GM18526 (cell line): Measurements from ENCODE around the gene PSMC5.
"Not testable (repeated sequence)": the region's sequence is repeated elsewhere in the genome, so short reads cannot be mapped to it uniquely, and the experiment has no call there.

ENCODE experiments used
- POLR2A ChIP-seq: IDR thresholded peaks from 3 replicates; pipeline ENCODE4 v1.6.1; 2011; ENCODE audit not compliant: insufficient read length; ENCODE audit errors: extremely low read depth

The PSMC5 gene

GRCh38 chr17:63843387-63843888 lies 16.2 kb downstream of the PSMC5 start:
- TF ChIP-seq POLR2A = peak; percentile 48

- no peak for TF ChIP-seq POLR2A
Measured at GRCh38 chr17:63843910-63844677, 16.9 kb downstream of the PSMC5 start.

- TF ChIP-seq POLR2A = no peak
Measured at GRCh38 chr17:63845509-63845908, 18.3 kb downstream of the PSMC5 start.

GRCh38 chr17:63847525-63848249 lies 20.5 kb downstream of the PSMC5 start:
- TF ChIP-seq POLR2A = no peak

- peak; percentile 40 for TF ChIP-seq POLR2A
Measured at GRCh38 chr17:63848834-63849689, 21.8 kb downstream of the PSMC5 start.

GRCh38 chr17:63850401-63850800 lies 23.2 kb downstream of the PSMC5 start:
- no peak for TF ChIP-seq POLR2A

GRCh38 chr17:63853260-63853659 lies 26.0 kb downstream of the PSMC5 start:
- no peak for TF ChIP-seq POLR2A

GRCh38 chr17:63854709-63855108 lies 27.5 kb downstream of the PSMC5 start:
- TF ChIP-seq POLR2A = no peak

GRCh38 chr17:63855185-63855584 lies 28.0 kb downstream of the PSMC5 start:
- TF ChIP-seq POLR2A = no peak

GRCh38 chr17:63859257-63859656 lies 32.0 kb downstream of the PSMC5 start:
- TF ChIP-seq POLR2A = no peak

- not testable (repeated sequence) for TF ChIP-seq POLR2A
Measured at GRCh38 chr17:63873577-63873976, 46.3 kb downstream of the PSMC5 start, which contains the start of gene CSH2. Gene CSH2 (minus strand): TSS chr17:63873677. CDS start chr17:63873614, 63 bp downstream.

- TF ChIP-seq POLR2A = no peak
Measured at GRCh38 chr17:63880706-63881105, 53.5 kb downstream of the PSMC5 start.
